Esophagus muscularis mucosa (tissue), 4 donors: ENCODE results near the gene SMIM22.

ENCODE experiments used
- CTCF ChIP-seq, 3 experiments: fragments of 200-600 bp in 2 of 3; fragments of 450-650 bp in 1 of 3; sonication (generic) in 2 of 3; IDR thresholded peaks; one replicate each; pipeline ENCODE4 v1.5.1; 2017 to 2019; ENCODE audit warnings: antibody characterized with exemption in 3 of 3, mild to moderate bottlenecking in 2 of 3, moderate library complexity in 1 of 3
- EP300 ChIP-seq: sonication (generic); formaldehyde crosslinking; IDR thresholded peaks from one replicate; pipeline ENCODE4 v1.6.1; 2017; ENCODE audit warnings: antibody characterized with exemption
- POLR2A ChIP-seq: fragments of 450-650 bp; IDR thresholded peaks from one replicate; pipeline ENCODE4 v1.6.1; 2017; ENCODE audit warnings: antibody characterized with exemption, moderate library complexity, mild to moderate bottlenecking, low read depth
- POLR2AphosphoS5 ChIP-seq, 2 donors: sonication (generic); formaldehyde crosslinking; IDR thresholded peaks; one replicate each; pipeline ENCODE4 v1.6.1; 2017; ENCODE audit warnings: antibody characterized with exemption in 2 of 2

- no peak for TF ChIP-seq CTCF (IDR thresholded peaks at IDR 0.05)
- TF ChIP-seq POLR2AphosphoS5 (IDR thresholded peaks at IDR 0.05): no peak
- no peak for TF ChIP-seq POLR2A
- no peak for TF ChIP-seq EP300
Measured at GRCh38 chr16:4776141-4776705, 18.9 kb upstream of the SMIM22 start.
